ENCODE data around the gene ARID1B.

ARID1B gene

GRCh38 chr6:156849806-156850205 is 72.6 kb downstream of the ARID1B start:
- in situ Hi-C loops (cut with MboI; ENCODE audit: low sequenced_read_pairs) = no loop called here
- peak in 1 of 2 experiments; percentile 34 for DNase-seq (ENCODE audit: low spot score in 2 of 2)
- Histone ChIP-seq H3K4me1 (peaks cover 55% of the 10 kb centered on the region), H3K4me3 (no peak overlapping the region), H3K9me3 (no peaks in the 10 kb centered on the region), H3K27me3 (ENCODE audit: low read depth) (no peaks in the 10 kb centered on the region), H3K36me3 (replicated peaks) (no peaks in the 10 kb centered on the region)

- Histone ChIP-seq H3K36me3 (replicated peaks) (no peaks in the 10 kb centered on the region), H3K4me1 (peaks cover 55% of the 10 kb centered on the region), H3K9me3 (no peaks in the 10 kb centered on the region), H3K27me3 (ENCODE audit: low read depth) (no peaks in the 10 kb centered on the region), H3K4me3 (no peak overlapping the region)
- DNase-seq (ENCODE audit: low spot score in 2 of 2) = no peak
- in situ Hi-C loops (cut with MboI; ENCODE audit: low sequenced_read_pairs) = no loop called here
These were observed 73.2 kb downstream of the ARID1B start for GRCh38 chr6:156850353-156850752.

GRCh38 chr6:156851454-156851921 is 74.3 kb downstream of the ARID1B start:
- H3K36me3 ChIP-seq (replicated peaks) = no peaks in the 10 kb centered on the region
- in situ Hi-C loops (cut with MboI; ENCODE audit: low sequenced_read_pairs) = no loop called here

GRCh38 chr6:156852147-156852857 is 75.1 kb downstream of the ARID1B start:
- peaks cover 55% of the 10 kb centered on the region for H3K4me1 ChIP-seq
- no peaks in the 10 kb centered on the region for H3K9me3 ChIP-seq
- in situ Hi-C loops (cut with MboI; ENCODE audit: low sequenced_read_pairs) = no loop called here
- DNase-seq (ENCODE audit: low spot score in 2 of 2) = no peak
- no peaks in the 10 kb centered on the region for H3K36me3 ChIP-seq (replicated peaks)
- H3K27me3 ChIP-seq (ENCODE audit: low read depth) = no peaks in the 10 kb centered on the region
- H3K4me3 ChIP-seq = no peak overlapping the region

More at GRCh38 chr6:156851454-156851921, 74.3 kb downstream of the ARID1B start:
- peak; percentile 35 to 75 for DNase-seq (ENCODE audit: low spot score in 2 of 2)
- Histone ChIP-seq H3K4me3 (no peak overlapping the region), H3K9me3 (no peaks in the 10 kb centered on the region), H3K27me3 (ENCODE audit: low read depth) (no peaks in the 10 kb centered on the region), H3K4me1 (peaks cover 55% of the 10 kb centered on the region)

GRCh38 chr6:156852858-156853216 is 75.7 kb downstream of the ARID1B start:
- no peak overlapping the region for H3K4me3 ChIP-seq
- peaks cover 55% of the 10 kb centered on the region for H3K4me1 ChIP-seq
- H3K9me3 ChIP-seq = no peaks in the 10 kb centered on the region
- no peaks in the 10 kb centered on the region for H3K36me3 ChIP-seq (replicated peaks)
- peak; percentile 41 to 84 for DNase-seq (ENCODE audit: low spot score in 2 of 2)
- in situ Hi-C loops (cut with MboI; ENCODE audit: low sequenced_read_pairs) = no loop called here
- no peaks in the 10 kb centered on the region for H3K27me3 ChIP-seq (ENCODE audit: low read depth)

GRCh38 chr6:156853733-156854132 is 76.6 kb downstream of the ARID1B start:
- Histone ChIP-seq H3K4me3 (no peak overlapping the region), H3K27me3 (ENCODE audit: low read depth) (no peaks in the 10 kb centered on the region), H3K9me3 (no peaks in the 10 kb centered on the region), H3K4me1 (peaks cover 46% of the 10 kb centered on the region), H3K36me3 (replicated peaks) (no peaks in the 10 kb centered on the region)
- DNase-seq (ENCODE audit: low spot score in 2 of 2) = no peak
- in situ Hi-C loops (cut with MboI; ENCODE audit: low sequenced_read_pairs) = no loop called here

- no peak for DNase-seq (ENCODE audit: low spot score in 2 of 2)
- no peaks in the 10 kb centered on the region for H3K27me3 ChIP-seq (ENCODE audit: low read depth)
- no peaks in the 10 kb centered on the region for H3K9me3 ChIP-seq
- no peak overlapping the region for H3K4me3 ChIP-seq
- H3K4me1 ChIP-seq = peaks cover 44% of the 10 kb centered on the region
- H3K36me3 ChIP-seq (replicated peaks) = no peaks in the 10 kb centered on the region
- in situ Hi-C loops (cut with MboI; ENCODE audit: low sequenced_read_pairs) = no loop called here
These were observed 77.4 kb downstream of the ARID1B start for GRCh38 chr6:156854466-156855161.

GRCh38 chr6:156857573-156857972 is 80.4 kb downstream of the ARID1B start:
- H3K9me3 ChIP-seq = no peaks in the 10 kb centered on the region
- no peak overlapping the region for H3K4me3 ChIP-seq
- H3K36me3 ChIP-seq (replicated peaks) = no peaks in the 10 kb centered on the region
- in situ Hi-C loops (cut with MboI; ENCODE audit: low sequenced_read_pairs) = no loop called here
- DNase-seq (ENCODE audit: low spot score in 2 of 2) = no peak
- no peaks in the 10 kb centered on the region for H3K27me3 ChIP-seq (ENCODE audit: low read depth)
- peaks cover 19% of the 10 kb centered on the region for H3K4me1 ChIP-seq

- no peaks in the 10 kb centered on the region for H3K27me3 ChIP-seq (ENCODE audit: low read depth)
- H3K9me3 ChIP-seq = no peaks in the 10 kb centered on the region
- peaks cover 12% of the 10 kb centered on the region for H3K4me1 ChIP-seq
- in situ Hi-C loops (cut with MboI; ENCODE audit: low sequenced_read_pairs) = no loop called here
- no peak overlapping the region for H3K4me3 ChIP-seq
- peak in 1 of 2 experiments; percentile 13 for DNase-seq (ENCODE audit: low spot score in 2 of 2)
- H3K36me3 ChIP-seq (replicated peaks) = no peaks in the 10 kb centered on the region
These were observed 82.5 kb downstream of the ARID1B start for GRCh38 chr6:156859686-156860085.

- Histone ChIP-seq H3K4me1 (peaks cover 23% of the 10 kb centered on the region), H3K4me3 (no peak overlapping the region), H3K9me3 (no peaks in the 10 kb centered on the region), H3K36me3 (replicated peaks) (no peaks in the 10 kb centered on the region), H3K27me3 (ENCODE audit: low read depth) (no peaks in the 10 kb centered on the region)
- in situ Hi-C loops (cut with MboI; ENCODE audit: low sequenced_read_pairs) = no loop called here
- no peak for DNase-seq (ENCODE audit: low spot score in 2 of 2)
These were observed 85.5 kb downstream of the ARID1B start for GRCh38 chr6:156862711-156863110.

GRCh38 chr6:156863504-156863903 is 86.3 kb downstream of the ARID1B start:
- DNase-seq (ENCODE audit: low spot score in 2 of 2) = no peak
- Histone ChIP-seq H3K9me3 (no peaks in the 10 kb centered on the region), H3K4me3 (no peak overlapping the region), H3K36me3 (replicated peaks) (no peaks in the 10 kb centered on the region), H3K27me3 (ENCODE audit: low read depth) (no peaks in the 10 kb centered on the region), H3K4me1 (peaks cover 28% of the 10 kb centered on the region)
- in situ Hi-C loops (cut with MboI; ENCODE audit: low sequenced_read_pairs) = no loop called here

GRCh38 chr6:156864557-156864956 is 87.4 kb downstream of the ARID1B start:
- Histone ChIP-seq H3K27me3 (ENCODE audit: low read depth) (no peaks in the 10 kb centered on the region), H3K4me3 (no peak overlapping the region), H3K4me1 (peaks cover 31% of the 10 kb centered on the region), H3K36me3 (replicated peaks) (no peaks in the 10 kb centered on the region), H3K9me3 (no peaks in the 10 kb centered on the region)
- in situ Hi-C loops (cut with MboI; ENCODE audit: low sequenced_read_pairs) = no loop called here
- DNase-seq (ENCODE audit: low spot score in 2 of 2) = no peak

GRCh38 chr6:156865019-156865629 is 87.9 kb downstream of the ARID1B start:
- no peaks in the 10 kb centered on the region for H3K36me3 ChIP-seq (replicated peaks)
- in situ Hi-C loops (cut with MboI; ENCODE audit: low sequenced_read_pairs) = no loop called here
- no peaks in the 10 kb centered on the region for H3K9me3 ChIP-seq
- no peak for DNase-seq (ENCODE audit: low spot score in 2 of 2)
- no peaks in the 10 kb centered on the region for H3K27me3 ChIP-seq (ENCODE audit: low read depth)
- no peak overlapping the region for H3K4me3 ChIP-seq
- peaks cover 26% of the 10 kb centered on the region for H3K4me1 ChIP-seq

Measured in HAP-1 (cell line).